GM18502 (cell line): ENCODE results near the gene CCL27.

ENCODE experiments used
- ATAC-seq: cut with Tn5 transposase; IDR thresholded peaks from one replicate; pipeline ENCODE4 v1.9.1; 2021; ENCODE audit warnings: mild to moderate bottlenecking; ENCODE audit not compliant: unreplicated experiment, poor library complexity

CCL27 gene

GRCh38 chr9:34685591-34685990 is 23.1 kb upstream of the CCL27 start:
- ATAC-seq: no peak

- ATAC-seq: no peak
Observed at GRCh38 chr9:34684816-34685215, 22.4 kb upstream of the CCL27 start.

GRCh38 chr9:34684145-34684544 is 21.7 kb upstream of the CCL27 start:
- no peak for ATAC-seq

- no peak for ATAC-seq
Observed at GRCh38 chr9:34675869-34676268, 13.4 kb upstream of the CCL27 start.

GRCh38 chr9:34675048-34675714 is 12.7 kb upstream of the CCL27 start:
- no peak for ATAC-seq

DNA sequence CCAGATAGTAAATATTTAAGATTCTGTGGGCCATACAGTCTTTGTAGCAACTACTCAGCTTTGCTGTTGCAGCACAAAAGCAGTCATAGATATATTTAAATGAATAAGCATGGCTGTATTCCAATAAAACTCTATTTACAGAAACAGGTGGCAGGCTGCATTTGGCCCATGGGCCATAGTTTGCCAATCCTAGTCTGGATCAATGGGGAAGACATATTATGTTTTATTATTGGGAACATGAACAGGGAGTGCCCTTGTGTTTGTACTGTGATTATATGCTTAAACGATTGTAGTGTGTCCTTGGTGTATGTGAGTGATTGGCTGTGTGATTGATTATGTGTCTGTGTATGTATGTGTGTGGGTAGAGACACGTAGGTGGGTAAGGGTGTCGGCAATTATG is 12.0 kb upstream of the CCL27 start:
- ATAC-seq: no peak

GRCh38 chr9:34671307-34671706 is 8.8 kb upstream of the CCL27 start:
- ATAC-seq: no peak

GRCh38 chr9:34669809-34670562 is 7.5 kb upstream of the CCL27 start:
- no peak for ATAC-seq

DNA sequence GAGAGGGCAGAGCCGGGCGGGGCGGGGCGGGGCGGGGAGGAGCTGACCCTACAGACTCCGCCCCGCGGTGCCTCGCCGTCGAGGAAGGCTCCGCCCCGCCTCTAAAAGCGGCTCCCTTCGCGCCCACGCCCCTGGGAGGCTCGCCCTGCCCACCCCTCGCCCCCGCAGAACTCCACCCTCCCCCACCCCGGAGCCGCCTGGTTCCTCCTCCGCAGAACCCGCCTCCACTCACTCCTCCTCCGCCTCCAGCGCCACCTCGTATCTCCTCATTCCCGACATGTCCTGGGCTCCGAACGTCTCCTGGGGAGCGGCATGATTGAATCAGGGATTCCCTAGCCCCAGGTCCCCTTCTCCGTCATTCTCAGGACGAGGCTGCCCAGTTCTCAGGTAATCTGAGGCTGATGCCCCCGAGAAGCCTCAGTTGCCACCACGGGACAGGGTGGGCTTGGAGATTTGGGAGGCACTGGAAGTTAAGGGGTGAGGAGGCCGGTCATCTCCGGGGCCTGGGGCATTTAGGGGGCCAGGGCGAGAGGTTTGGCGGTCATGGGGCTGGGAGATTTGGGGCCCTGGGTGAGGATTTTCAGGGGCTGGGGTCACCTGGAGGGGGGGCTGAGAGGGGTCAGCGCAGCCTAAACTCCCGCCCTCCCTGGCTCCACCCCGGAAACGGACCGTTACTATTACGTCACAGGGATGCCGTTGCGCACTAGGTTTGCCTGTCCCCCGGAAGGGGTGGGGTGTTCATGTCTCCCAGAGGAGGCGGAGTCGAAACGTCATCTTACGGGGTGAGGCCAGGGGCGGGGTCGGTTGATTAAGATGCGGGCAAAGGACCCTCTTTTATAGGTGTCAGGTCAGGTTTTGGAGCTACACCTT is 3.2 kb upstream of the CCL27 start:
- peak; percentile 80 for ATAC-seq

DNA sequence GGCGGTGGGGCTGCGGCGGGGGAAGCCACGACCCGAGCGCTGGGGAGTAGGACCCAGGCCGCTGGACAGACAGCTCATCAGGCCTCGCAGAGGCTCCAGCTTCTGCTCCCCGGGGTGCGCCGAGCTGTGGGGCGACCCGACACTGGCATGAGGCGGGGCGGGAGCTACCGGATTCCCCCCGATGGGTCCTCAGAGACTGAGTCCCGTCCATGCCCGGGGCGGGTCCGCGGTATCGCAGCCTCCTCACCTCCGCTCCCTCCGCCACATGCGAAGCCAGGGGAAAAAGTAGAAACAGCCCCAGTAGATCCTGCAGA is 2.6 kb upstream of the CCL27 start:
- peak; percentile 28 for ATAC-seq

GRCh38 chr9:34664281-34665066 is 2.0 kb upstream of the CCL27 start:
- peak; percentile 58 for ATAC-seq

- ATAC-seq: no peak
Observed at GRCh38 chr9:34663303-34663605, 797 bp upstream of the CCL27 start.

- no peak for ATAC-seq
Observed at GRCh38 chr9:34659592-34660253, 2.7 kb downstream of the CCL27 start.

DNA sequence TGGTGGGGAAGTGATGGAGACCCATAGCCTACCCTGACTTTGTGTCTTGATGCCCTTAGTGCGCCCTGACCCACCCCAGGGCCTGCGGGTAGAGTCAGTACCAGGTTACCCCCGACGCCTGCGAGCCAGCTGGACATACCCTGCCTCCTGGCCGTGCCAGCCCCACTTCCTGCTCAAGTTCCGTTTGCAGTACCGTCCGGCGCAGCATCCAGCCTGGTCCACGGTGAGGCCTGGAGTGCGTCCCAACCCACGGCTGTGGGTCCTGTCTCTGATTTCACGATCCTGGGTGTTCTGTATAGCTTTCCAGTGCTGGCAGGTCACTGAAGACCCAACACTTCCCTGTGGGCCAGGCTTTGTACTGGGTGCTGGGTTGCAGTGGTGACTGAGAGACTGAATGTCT is 4.0 kb downstream of the CCL27 start:
- no peak for ATAC-seq

DNA sequence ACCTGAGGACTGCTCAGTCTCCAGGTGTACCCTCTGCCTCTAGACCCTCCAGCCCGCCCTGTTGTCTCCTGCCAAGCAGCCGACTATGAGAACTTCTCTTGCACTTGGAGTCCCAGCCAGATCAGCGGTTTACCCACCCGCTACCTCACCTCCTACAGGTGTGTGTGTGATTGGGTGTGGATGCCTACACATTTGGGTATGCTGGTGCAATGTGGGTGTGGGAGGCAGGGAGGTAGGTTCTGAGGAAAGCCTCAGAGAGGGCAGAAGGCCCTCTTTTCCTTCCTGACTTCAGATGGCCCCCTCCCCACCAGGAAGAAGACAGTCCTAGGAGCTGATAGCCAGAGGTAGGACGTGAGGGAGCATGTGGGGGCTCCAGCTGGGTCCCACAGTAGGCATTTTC is 5.5 kb downstream of the CCL27 start:
- no peak for ATAC-seq

GRCh38 chr9:34655394-34655793 is 7.1 kb downstream of the CCL27 start:
- ATAC-seq: no peak

GRCh38 chr9:34654323-34655051 is 8.0 kb downstream of the CCL27 start:
- no peak for ATAC-seq

GRCh38 chr9:34653151-34654072 is 9.0 kb downstream of the CCL27 start:
- ATAC-seq: no peak
